Peyer's patch (tissue), 4 donors: Measurements from ENCODE around the gene NLRP1. TPM values are rescaled to one million over a fixed set of nuclear protein-coding genes. Genes with fewer than 3 reads are reported as not detected.

Source experiments
- DNase-seq, 3 donors: peaks; one replicate each; pipeline ENCODE4 v3.0.0-alpha.2; 2017 to 2019
- H3K27ac ChIP-seq, 4 donors: fragments of 200-600 bp; sonication (generic); one replicate each; pipeline ENCODE4 v1.5.1; 2016 to 2019
- H3K27me3 ChIP-seq, 2 donors: fragments of 200-600 bp; sonication (generic); one replicate each; pipeline ENCODE4 v1.5.1; 2019
- H3K36me3 ChIP-seq, 3 donors: fragments of 200-600 bp; sonication (generic); one replicate each; pipeline ENCODE4 v1.5.1; 2016 to 2019
- H3K4me1 ChIP-seq, 4 donors: fragments of 200-600 bp; sonication (generic); one replicate each; pipeline ENCODE4 v1.5.1; 2016 to 2019
- H3K4me3 ChIP-seq, 4 donors: fragments of 200-600 bp; sonication (generic); 1 replicate in 3 of 4; 2 replicates in 1 of 4; pipeline ENCODE4 v1.5.1; 2016 to 2019; ENCODE audit warnings: mild to moderate bottlenecking in 1 of 4
- H3K9me3 ChIP-seq, 4 donors: fragments of 200-600 bp; sonication (generic); one replicate each; pipeline ENCODE4 v1.5.1; 2016 to 2019; ENCODE audit warnings: mild to moderate bottlenecking in 1 of 4
- POLR2A ChIP-seq, 2 donors: fragments of 450-650 bp; IDR thresholded peaks; one replicate each; pipeline ENCODE4 v1.5.1; 2017; ENCODE audit warnings: antibody characterized with exemption in 2 of 2, mild to moderate bottlenecking in 2 of 2, moderate library complexity in 2 of 2
- total RNA-seq, 4 donors: library from RNA; depleted of rRNA; stranded (reverse); fragments of >200 nt; gene quantifications; one replicate each; pipeline ENCODE4 v1.1.0, GENCODE V29; 2016
- TF ChIP-seq, protein P1 (sequence below), 6 experiments: fragments of 450-650 bp in 4 of 6; fragments of 200-600 bp in 2 of 6; sonication (generic) in 1 of 6; IDR thresholded peaks; one replicate each; pipeline ENCODE4 v1.5.1; 2017 to 2019; ENCODE audit warnings: antibody characterized with exemption in 6 of 6, mild to moderate bottlenecking in 3 of 6, moderate library complexity in 1 of 6

The NLRP1 gene
- total RNA-seq, 4 donors from 2014 or later: 8.6 to 80.0 (median 18.5) TPM

DNA sequence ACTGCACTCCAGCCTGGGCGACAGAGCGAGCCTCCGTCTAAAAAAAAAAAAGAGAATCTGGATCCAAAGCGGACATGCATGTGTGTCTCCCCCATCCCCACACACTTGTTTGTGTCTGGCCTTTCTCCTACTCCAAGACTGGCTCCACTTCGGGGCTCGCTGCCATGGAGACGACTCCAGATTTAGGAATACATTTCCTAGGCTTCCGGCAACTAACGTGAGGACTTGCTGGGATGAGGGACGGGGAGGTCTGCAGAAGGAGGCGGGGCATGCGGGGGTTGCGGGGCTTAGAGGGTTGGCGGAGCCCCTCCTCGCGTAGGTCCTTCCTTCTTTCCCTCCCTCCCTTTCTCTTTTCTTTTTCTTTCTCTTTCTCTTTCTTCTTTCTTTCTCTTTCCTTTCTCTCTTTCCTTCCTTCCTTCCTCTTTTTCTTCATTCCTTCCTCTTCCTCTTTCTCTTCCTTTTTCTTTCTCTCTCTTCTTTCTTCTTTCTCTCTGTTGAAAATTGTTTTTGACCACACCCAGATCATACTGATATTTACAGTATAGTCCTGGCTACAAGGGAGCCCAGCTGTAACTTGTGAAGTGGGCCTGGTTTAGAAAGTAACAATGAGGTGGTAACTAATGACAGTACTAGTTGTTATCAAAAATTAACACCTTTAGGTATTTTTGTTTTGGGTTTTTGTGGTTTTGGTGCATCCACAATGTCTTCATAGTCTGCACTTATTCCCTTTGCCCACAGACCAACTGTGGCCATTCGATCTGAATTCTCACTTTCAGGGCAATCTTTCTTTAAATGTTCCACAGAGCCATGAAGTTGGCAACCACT lies 72.7 kb downstream of the NLRP1 start:
- H3K9me3 ChIP-seq: no peaks in the 10 kb centered on the region
- TF ChIP-seq, protein P1, sequence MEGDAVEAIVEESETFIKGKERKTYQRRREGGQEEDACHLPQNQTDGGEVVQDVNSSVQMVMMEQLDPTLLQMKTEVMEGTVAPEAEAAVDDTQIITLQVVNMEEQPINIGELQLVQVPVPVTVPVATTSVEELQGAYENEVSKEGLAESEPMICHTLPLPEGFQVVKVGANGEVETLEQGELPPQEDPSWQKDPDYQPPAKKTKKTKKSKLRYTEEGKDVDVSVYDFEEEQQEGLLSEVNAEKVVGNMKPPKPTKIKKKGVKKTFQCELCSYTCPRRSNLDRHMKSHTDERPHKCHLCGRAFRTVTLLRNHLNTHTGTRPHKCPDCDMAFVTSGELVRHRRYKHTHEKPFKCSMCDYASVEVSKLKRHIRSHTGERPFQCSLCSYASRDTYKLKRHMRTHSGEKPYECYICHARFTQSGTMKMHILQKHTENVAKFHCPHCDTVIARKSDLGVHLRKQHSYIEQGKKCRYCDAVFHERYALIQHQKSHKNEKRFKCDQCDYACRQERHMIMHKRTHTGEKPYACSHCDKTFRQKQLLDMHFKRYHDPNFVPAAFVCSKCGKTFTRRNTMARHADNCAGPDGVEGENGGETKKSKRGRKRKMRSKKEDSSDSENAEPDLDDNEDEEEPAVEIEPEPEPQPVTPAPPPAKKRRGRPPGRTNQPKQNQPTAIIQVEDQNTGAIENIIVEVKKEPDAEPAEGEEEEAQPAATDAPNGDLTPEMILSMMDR (IDR thresholded peaks at IDR 0.05): no peak
- TF ChIP-seq POLR2A (IDR thresholded peaks at IDR 0.05): no peak
- no peaks in the 10 kb centered on the region for H3K4me1 ChIP-seq
- H3K27me3 ChIP-seq: no peaks in the 10 kb centered on the region
- peak in 1 of 3 donors; percentile 44 for DNase-seq
- peak overlapping the region in 1 of 4 donors; percentile 44 for H3K27ac ChIP-seq
- no peaks in the 10 kb centered on the region for H3K36me3 ChIP-seq
- H3K4me3 ChIP-seq: no peak overlapping the region

GRCh38 chr17:5510771-5511170 lies 73.5 kb downstream of the NLRP1 start:
- Histone ChIP-seq H3K27ac (peak overlapping the region in 1 of 4 donors; percentile 44), H3K9me3 (no peaks in the 10 kb centered on the region), H3K4me1 (no peaks in the 10 kb centered on the region), H3K27me3 (no peaks in the 10 kb centered on the region), H3K4me3 (no peak overlapping the region), H3K36me3 (no peaks in the 10 kb centered on the region)
- peak in 1 of 3 donors; percentile 1 for DNase-seq
- no peak for TF ChIP-seq POLR2A (IDR thresholded peaks at IDR 0.05)
- TF ChIP-seq, protein P1 (IDR thresholded peaks at IDR 0.05): no peak

DNA sequence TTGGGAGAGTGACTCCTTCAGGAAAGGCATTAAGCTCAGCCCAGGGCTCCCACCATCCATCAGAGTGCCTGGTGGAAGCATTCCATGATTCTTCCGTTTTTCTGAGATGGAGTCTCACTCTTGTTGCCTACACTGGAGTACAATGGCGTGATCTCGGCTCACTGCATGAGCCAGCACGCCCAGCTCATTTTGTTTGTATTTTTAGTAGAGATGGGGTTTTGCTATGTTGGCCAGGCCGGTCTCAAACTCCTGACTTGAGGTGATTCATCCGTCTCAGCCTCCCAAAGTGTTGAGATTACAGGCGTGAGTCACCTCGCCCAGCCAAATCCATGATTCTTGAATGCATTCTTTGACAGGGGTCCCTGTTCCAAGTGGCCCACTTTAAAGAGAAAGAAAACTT lies 74.8 kb downstream of the NLRP1 start:
- Histone ChIP-seq H3K27me3 (no peaks in the 10 kb centered on the region), H3K4me3 (no peak overlapping the region), H3K4me1 (no peaks in the 10 kb centered on the region), H3K27ac (no peak overlapping the region), H3K9me3 (no peaks in the 10 kb centered on the region), H3K36me3 (no peaks in the 10 kb centered on the region)
- no peak for DNase-seq
- TF ChIP-seq POLR2A (IDR thresholded peaks at IDR 0.05): no peak
- TF ChIP-seq, protein P1 (IDR thresholded peaks at IDR 0.05): no peak

- Histone ChIP-seq H3K27ac (no peak overlapping the region), H3K9me3 (no peaks in the 10 kb centered on the region), H3K4me3 (no peak overlapping the region), H3K36me3 (no peaks in the 10 kb centered on the region), H3K4me1 (no peaks in the 10 kb centered on the region), H3K27me3 (no peaks in the 10 kb centered on the region)
- TF ChIP-seq, protein P1 (IDR thresholded peaks at IDR 0.05): no peak
- no peak for TF ChIP-seq POLR2A (IDR thresholded peaks at IDR 0.05)
- DNase-seq: no peak
Observed at GRCh38 chr17:5508810-5509209, 75.5 kb downstream of the NLRP1 start.

GRCh38 chr17:5506307-5506706 lies 78.0 kb downstream of the NLRP1 start:
- Histone ChIP-seq H3K4me1 (no peaks in the 10 kb centered on the region), H3K27me3 (no peaks in the 10 kb centered on the region), H3K27ac (no peak overlapping the region), H3K9me3 (no peaks in the 10 kb centered on the region), H3K36me3 (no peaks in the 10 kb centered on the region), H3K4me3 (no peak overlapping the region)
- no peak for TF ChIP-seq POLR2A (IDR thresholded peaks at IDR 0.05)
- TF ChIP-seq, protein P1 (IDR thresholded peaks at IDR 0.05): no peak
- no peak for DNase-seq
